ENCODE measurements around the gene MRPL53. TPM values are rescaled to one million over a fixed set of nuclear protein-coding genes. Genes with fewer than 3 reads are reported as not detected.

Gene MRPL53
- 26.2 and 32.2 TPM in 2 replicates for total RNA-seq

GRCh38 chr2:74472086-74472944, at the start of gene MRPL53:
Gene MRPL53 (minus strand): TSS chr2:74472680. CDS start chr2:74472660, 20 bp downstream.

GRCh38 chr2:74514368-74515270, 42.1 kb upstream of the MRPL53 start, which contains the start of gene TLX2:
Gene TLX2 (plus strand): TSS chr2:74514450. CDS start chr2:74514807, 357 bp downstream.

GRCh38 chr2:74507145-74507925, 34.9 kb upstream of the MRPL53 start, which contains the start of gene PCGF1:
Gene PCGF1 (minus strand): TSS chr2:74507695. CDS start chr2:74507668, 27 bp downstream.

GRCh38 chr2:74499267-74499939, 26.9 kb upstream of the MRPL53 start, which contains the start of gene LBX2:
Gene LBX2 (minus strand): TSS chr2:74499603. CDS start chr2:74499537, 66 bp downstream.

GRCh38 chr2:74482801-74483674, 10.6 kb upstream of the MRPL53 start, which contains the start of the genes CCDC142 and TTC31:
Gene CCDC142 (minus strand): TSS chr2:74482998. CDS start chr2:74482837, 161 bp downstream.
Gene TTC31 (plus strand): TSS chr2:74483081. CDS start chr2:74483096, 15 bp downstream.

GRCh38 chr2:74458132-74458937, 14.1 kb downstream of the MRPL53 start, which contains the start of gene WBP1:
Gene WBP1 (plus strand): TSS chr2:74458438. CDS start chr2:74458603, 165 bp downstream.

GRCh38 chr2:74454654-74455511, 17.6 kb downstream of the MRPL53 start, which contains the start of gene INO80B:
Gene INO80B (plus strand): TSS chr2:74455087. CDS start chr2:74455117, 30 bp downstream.

GRCh38 chr2:74441690-74442482, 30.6 kb downstream of the MRPL53 start, which contains the start of gene RTKN:
Gene RTKN (minus strand): TSS chr2:74441937. CDS start chr2:74441816, 121 bp downstream.

Other genes starting within 250 kb of the MRPL53 start
- gene SLC4A5, start 129.3 kb downstream of the MRPL53 start, total RNA-seq = 0.09 and 0.11 TPM in 2 replicates
- gene DCTN1, start 92.4 kb downstream of the MRPL53 start, total RNA-seq = 126 and 136 TPM in 2 replicates
- under 0.01 TPM in 1 of 2 replicates, not detected in the other for gene C2orf81, start 51.1 kb downstream of the MRPL53 start, total RNA-seq
- gene WDR54, start 51.0 kb downstream of the MRPL53 start, total RNA-seq = 30.2 and 34.0 TPM in 2 replicates
- gene RTKN, start 30.7 kb downstream of the MRPL53 start, total RNA-seq = 17.7 and 20.2 TPM in 2 replicates
- gene INO80B, start 17.6 kb downstream of the MRPL53 start, total RNA-seq = 8.0 and 9.0 TPM in 2 replicates
- 35.6 and 37.3 TPM in 2 replicates for gene WBP1, start 14.2 kb downstream of the MRPL53 start, total RNA-seq
- 43.9 and 49.6 TPM in 2 replicates for gene MOGS, start 7.3 kb downstream of the MRPL53 start, total RNA-seq
- gene CCDC142, start 10.3 kb upstream of the MRPL53 start, total RNA-seq = 12.8 and 14.4 TPM in 2 replicates
- gene TTC31, start 10.4 kb upstream of the MRPL53 start, total RNA-seq = 8.3 and 9.9 TPM in 2 replicates
- 0.09 and 0.11 TPM in 2 replicates for gene LBX2, start 26.9 kb upstream of the MRPL53 start, total RNA-seq
- 7.4 and 10.1 TPM in 2 replicates for gene PCGF1, start 35.0 kb upstream of the MRPL53 start, total RNA-seq
- gene TLX2, start 41.8 kb upstream of the MRPL53 start, total RNA-seq = not detected in 2 replicates
- 0.09 and 0.11 TPM in 2 replicates for gene DQX1, start 53.6 kb upstream of the MRPL53 start, total RNA-seq
- gene AUP1, start 57.0 kb upstream of the MRPL53 start, total RNA-seq = 91.4 and 109 TPM in 2 replicates
- 37.5 and 48.9 TPM in 2 replicates for gene HTRA2, start 57.3 kb upstream of the MRPL53 start, total RNA-seq
- 0.87 and 1.2 TPM in 2 replicates for gene LOXL3, start 81.3 kb upstream of the MRPL53 start, total RNA-seq
- 17.6 and 27.3 TPM in 2 replicates for gene DOK1, start 82.0 kb upstream of the MRPL53 start, total RNA-seq
- not detected in 2 replicates for gene M1AP, start 175.7 kb upstream of the MRPL53 start, total RNA-seq
- gene SEMA4F, start 181.6 kb upstream of the MRPL53 start, total RNA-seq = 1.3 and 3.1 TPM in 2 replicates